HEK293 (cell line): ENCODE data around the gene ICE2.

Experiments
- CTCF ChIA-PET: fragments of 350-600 bp; formaldehyde crosslinking; extraction: SDS; loops from one replicate; lab custom pipeline; 2021; ENCODE audit warnings: antibody characterized with exemption; lab: Yijun Ruan, JAX
- POLR2A ChIA-PET: fragments of 300-600 bp; formaldehyde crosslinking; extraction: SDS; loops from one replicate; lab custom pipeline; 2020; ENCODE audit warnings: antibody characterized with exemption, inconsistent platforms; lab: Yijun Ruan, JAX
- H3K27ac ChIP-seq: fragments of 200-500 bp; sonication (Bioruptor generic); 2 replicates; pipeline ENCODE4 v1.5.1; 2014; ENCODE audit warnings: low read depth, low read length, control low read depth, inconsistent platforms; ENCODE audit errors: extremely low read depth
- H3K36me3 ChIP-seq, 2 experiments: fragments of 200-500 bp in 1 of 2; sonication (Bioruptor generic) in 1 of 2; 1 replicate in 1 of 2; 2 replicates in 1 of 2; pipeline ENCODE4 v1.5.1; 2014 to 2017; ENCODE audit warnings: inconsistent platforms in 2 of 2, low read length in 2 of 2; ENCODE audit not compliant: control insufficient read depth in 2 of 2, insufficient read depth in 1 of 2
- H3K4me1 ChIP-seq: fragments of 200-500 bp; sonication (Bioruptor generic); 2 replicates; pipeline ENCODE4 v1.5.1; 2014; ENCODE audit warnings: mild to moderate bottlenecking, low read length, inconsistent platforms; ENCODE audit not compliant: control insufficient read depth, insufficient read depth
- H3K4me3 ChIP-seq: 2 replicates; pipeline ENCODE4 v1.5.1; 2011; ENCODE audit warnings: low read depth, mild to moderate bottlenecking, control low read depth, low read length, moderate library complexity
- H3K9me3 ChIP-seq: fragments of 200-500 bp; sonication (Bioruptor generic); 2 replicates; pipeline ENCODE4 v1.5.1; 2014; ENCODE audit warnings: low read depth, low read length, inconsistent platforms; ENCODE audit not compliant: control insufficient read depth, insufficient read depth
- ELK4 ChIP-seq: IDR thresholded peaks from 2 replicates; pipeline ENCODE4 v1.6.1; 2011; ENCODE audit warnings: mild to moderate bottlenecking, low read depth, low read length, borderline replicate concordance
- KLF16 ChIP-seq: fragments of 450-650 bp; formaldehyde crosslinking; IDR thresholded peaks from 2 replicates; pipeline ENCODE4 v1.5.1; 2017; ENCODE audit warnings: missing biosample characterization, missing genetic modification characterization
- MEIS1 ChIP-seq: sonication (generic); formaldehyde crosslinking; IDR thresholded peaks from 2 replicates; pipeline ENCODE4 v1.8.1; 2022; ENCODE audit warnings: missing genetic modification reagents, mild to moderate bottlenecking, borderline replicate concordance
- PRDM10 ChIP-seq: fragments of 450-650 bp; formaldehyde crosslinking; IDR thresholded peaks from 2 replicates; pipeline ENCODE4 v1.5.1; 2016; ENCODE audit warnings: missing biosample characterization, missing genetic modification characterization
- ZBTB48 ChIP-seq: fragments of 450-650 bp; formaldehyde crosslinking; IDR thresholded peaks from 2 replicates; pipeline ENCODE4 v1.5.1; 2016; ENCODE audit warnings: missing biosample characterization, missing genetic modification characterization
- ZNF133 ChIP-seq: fragments of 450-650 bp; formaldehyde crosslinking; IDR thresholded peaks from 2 replicates; pipeline ENCODE4 v1.5.1; 2016; ENCODE audit warnings: missing biosample characterization, missing genetic modification characterization
- ZNF155 ChIP-seq: fragments of 450-650 bp; formaldehyde crosslinking; IDR thresholded peaks from 2 replicates; pipeline ENCODE4 v1.5.1; 2016; ENCODE audit warnings: missing biosample characterization, missing genetic modification characterization
- ZNF335 ChIP-seq: fragments of 450-650 bp; formaldehyde crosslinking; conservative IDR thresholded peaks from 2 replicates; pipeline ENCODE4 v1.5.1; 2016; ENCODE audit warnings: missing biosample characterization, missing genetic modification characterization
- ZNF362 ChIP-seq: fragments of 450-650 bp; formaldehyde crosslinking; IDR thresholded peaks from 2 replicates; pipeline ENCODE4 v1.5.1; 2016; ENCODE audit warnings: missing biosample characterization, missing genetic modification characterization
- ZNF366 ChIP-seq: fragments of 450-650 bp; formaldehyde crosslinking; conservative IDR thresholded peaks from 2 replicates; pipeline ENCODE4 v1.5.1; 2016; ENCODE audit warnings: missing biosample characterization, missing genetic modification characterization
- ZNF398 ChIP-seq: fragments of 450-650 bp; formaldehyde crosslinking; IDR thresholded peaks from 2 replicates; pipeline ENCODE4 v1.5.1; 2017; ENCODE audit warnings: missing biosample characterization, missing genetic modification characterization
- ZNF449 ChIP-seq: fragments of 450-650 bp; formaldehyde crosslinking; IDR thresholded peaks from 2 replicates; pipeline ENCODE4 v1.5.1; 2017; ENCODE audit warnings: missing biosample characterization, mild to moderate bottlenecking, missing genetic modification characterization, moderate library complexity
- ZNF501 ChIP-seq: fragments of 450-650 bp; formaldehyde crosslinking; IDR thresholded peaks from 2 replicates; pipeline ENCODE4 v1.5.1; 2016; ENCODE audit warnings: missing biosample characterization, missing genetic modification characterization
- ZNF510 ChIP-seq: fragments of 450-650 bp; formaldehyde crosslinking; IDR thresholded peaks from 2 replicates; pipeline ENCODE4 v1.5.1; 2018; ENCODE audit warnings: mild to moderate bottlenecking, missing genetic modification characterization, missing biosample characterization; ENCODE audit not compliant: insufficient replicate concordance
- ZNF660 ChIP-seq: fragments of 450-650 bp; IDR thresholded peaks from 2 replicates; pipeline ENCODE4 v1.5.1; 2018; ENCODE audit warnings: missing biosample characterization, mild to moderate bottlenecking, missing genetic modification characterization
- ZNF704 ChIP-seq: fragments of 450-650 bp; formaldehyde crosslinking; IDR thresholded peaks from 2 replicates; pipeline ENCODE4 v1.5.1; 2016; ENCODE audit warnings: missing biosample characterization, missing genetic modification characterization
- ZNF76 ChIP-seq: fragments of 450-650 bp; formaldehyde crosslinking; IDR thresholded peaks from 2 replicates; pipeline ENCODE4; 2016; ENCODE audit warnings: low read depth, missing biosample characterization, missing genetic modification characterization, borderline replicate concordance
- ZNF777 ChIP-seq: fragments of 450-650 bp; formaldehyde crosslinking; IDR thresholded peaks from 2 replicates; pipeline ENCODE4 v1.5.1; 2017; ENCODE audit warnings: missing biosample characterization, missing genetic modification characterization, borderline replicate concordance

The ICE2 gene

GRCh38 chr15:60514261-60514881, 35.4 kb upstream of the ICE2 start:
- H3K36me3 ChIP-seq, result peaks cover 0 to 35% of the 10 kb centered on the region in 2 experiments; a peak in 1 of 3 replicates
- H3K27ac ChIP-seq, result no peak overlapping the region
- H3K4me3 ChIP-seq, result no peak overlapping the region
- H3K4me1 ChIP-seq, result no peaks in the 10 kb centered on the region
- POLR2A ChIA-PET, result no interaction called here
- H3K9me3 ChIP-seq, result no peaks in the 10 kb centered on the region
- CTCF ChIA-PET, result no interaction called here
- TF ChIP-seq ZNF704 (tag by site-specific recombination), result no peak
- no peak for TF ChIP-seq ELK4
- no peak for TF ChIP-seq ZNF449 (tag by site-specific recombination)
- TF ChIP-seq, all 188 proteins: peak for 0

- no peak overlapping the region for H3K4me3 ChIP-seq
- peaks cover 0 to 35% of the 10 kb centered on the region in 2 experiments; a peak in 1 of 3 replicates for H3K36me3 ChIP-seq
- no peak for TF ChIP-seq ZNF449 (tag by site-specific recombination)
- no peak for TF ChIP-seq ZNF335
- no peak for TF ChIP-seq KLF16 (tag by site-specific recombination)
- no peak for TF ChIP-seq ZNF362 (tag by site-specific recombination)
- TF ChIP-seq ZNF777 (tag by site-specific recombination), result no peak
- TF ChIP-seq ZNF133 (tag by site-specific recombination), result no peak
- TF ChIP-seq ZBTB48 (tag by site-specific recombination), result no peak
- TF ChIP-seq ZNF155 (tag by site-specific recombination), result no peak
- TF ChIP-seq PRDM10 (tag by site-specific recombination), result no peak
- no peak for TF ChIP-seq ZNF76
- no peak for TF ChIP-seq ZNF398 (tag by site-specific recombination)
- TF ChIP-seq ZNF660 (tag by site-specific recombination), result no peak
- TF ChIP-seq ZNF501, result no peak
- no peak for TF ChIP-seq MEIS1 (CRISPR knock-in tag)
- no peak for TF ChIP-seq ZNF366 (tag by site-specific recombination)
- no peak for TF ChIP-seq ZNF510 (tag by site-specific recombination)
- H3K27ac ChIP-seq, result no peak overlapping the region
- H3K4me1 ChIP-seq, result no peaks in the 10 kb centered on the region
- H3K9me3 ChIP-seq, result no peaks in the 10 kb centered on the region
- ChIA-PET CTCF (interaction anchor here (1.2 kb wide), 1 partner anchor 10 kb away, joined by 4 read pairs; no protein-coding TSS in a partner anchor), POLR2A (no interaction called here)
These were observed 34.7 kb upstream of the ICE2 start for GRCh38 chr15:60513676-60514075.
